OCI-LY1 (cell line): Measurements from ENCODE around the gene SHMT2.

Experiments
- H2AFZ ChIP-seq: fragments of 200-600 bp; sonication (generic), shearing (Covaris generic); 2 replicates; pipeline ENCODE4 v1.6.0; 2014; ENCODE audit warnings: antibody characterized with exemption, mild to moderate bottlenecking, low read length
- H3F3A ChIP-seq: fragments of 200-600 bp; sonication (generic), shearing (Covaris generic); 2 replicates; pipeline ENCODE4 v1.6.0; 2014; ENCODE audit warnings: mild to moderate bottlenecking, antibody characterized with exemption, low read length, moderate library complexity; ENCODE audit not compliant: insufficient read depth
- H3K27ac ChIP-seq: fragments of 200-600 bp; sonication (generic); 2 replicates; pipeline ENCODE4 v1.5.1; 2014; ENCODE audit warnings: low read length, mixed run types, mild to moderate bottlenecking, low read depth; ENCODE audit not compliant: poor library complexity, severe bottlenecking
- H3K27me3 ChIP-seq: fragments of 200-600 bp; sonication (generic); 2 replicates; pipeline ENCODE4 v1.6.0; 2014; ENCODE audit warnings: antibody characterized with exemption, mild to moderate bottlenecking, low read length, moderate library complexity; ENCODE audit not compliant: insufficient read depth
- H3K36me3 ChIP-seq: fragments of 200-600 bp; sonication (generic); 2 replicates; pipeline ENCODE4 v1.6.1; 2014; ENCODE audit warnings: mild to moderate bottlenecking, antibody characterized with exemption, low read length, moderate library complexity, mixed read lengths; ENCODE audit not compliant: insufficient read depth
- H3K4me1 ChIP-seq: fragments of 200-600 bp; sonication (generic); 2 replicates; pipeline ENCODE4 v1.5.1; 2014; ENCODE audit warnings: mild to moderate bottlenecking, low read length, moderate library complexity; ENCODE audit not compliant: insufficient read depth, severe bottlenecking
- H3K4me2 ChIP-seq: fragments of 200-600 bp; sonication (generic), shearing (Covaris generic); 2 replicates; pipeline ENCODE4 v1.6.1; 2014; ENCODE audit warnings: low read length
- H3K4me3 ChIP-seq: fragments of 200-600 bp; sonication (generic); 2 replicates; pipeline ENCODE4 v1.5.1; 2014; ENCODE audit warnings: low read length, low read depth, mild to moderate bottlenecking, mixed read lengths; ENCODE audit not compliant: poor library complexity, severe bottlenecking
- H3K79me2 ChIP-seq: fragments of 200-600 bp; shearing (Covaris generic); 2 replicates; pipeline ENCODE4 v1.6.1; 2016; ENCODE audit warnings: mixed run types, low read length, mixed read lengths; ENCODE audit not compliant: insufficient read depth
- H3K9ac ChIP-seq: fragments of 200-600 bp; sonication (generic), shearing (Covaris generic); 2 replicates; pipeline ENCODE4 v1.6.1; 2014; ENCODE audit warnings: mild to moderate bottlenecking, low read length, mixed read lengths
- H3K9me2 ChIP-seq: fragments of 200-600 bp; sonication (generic), shearing (Covaris generic); 2 replicates; pipeline ENCODE4 v1.6.1; 2014; ENCODE audit warnings: low read depth, mild to moderate bottlenecking, low read length, mixed read lengths
- H3K9me3 ChIP-seq: fragments of 200-600 bp; shearing (Covaris generic); 2 replicates; pipeline ENCODE4 v1.6.1; 2014; ENCODE audit warnings: low read length, mixed read lengths
- H4K20me1 ChIP-seq: fragments of 200-600 bp; sonication (generic), shearing (Covaris generic); 2 replicates; pipeline ENCODE4 v1.6.0; 2016; ENCODE audit warnings: mild to moderate bottlenecking, low read length; ENCODE audit not compliant: insufficient read depth
- EZH2 ChIP-seq: fragments of 200-600 bp; sonication (generic), shearing (Covaris generic); IDR thresholded peaks from 2 replicates; pipeline ENCODE4 v1.8.0; 2017; ENCODE audit warnings: borderline replicate concordance, mixed run types, mild to moderate bottlenecking, antibody characterized with exemption, low read length, moderate library complexity, mixed read lengths
- TF ChIP-seq, protein P1 (sequence below): fragments of 200-600 bp; sonication (generic), shearing (Covaris generic); IDR thresholded peaks from 2 replicates; pipeline ENCODE4 v1.5.1; 2017; ENCODE audit warnings: mild to moderate bottlenecking, antibody characterized with exemption, low read length, moderate library complexity, mixed read lengths

The SHMT2 gene

DNA sequence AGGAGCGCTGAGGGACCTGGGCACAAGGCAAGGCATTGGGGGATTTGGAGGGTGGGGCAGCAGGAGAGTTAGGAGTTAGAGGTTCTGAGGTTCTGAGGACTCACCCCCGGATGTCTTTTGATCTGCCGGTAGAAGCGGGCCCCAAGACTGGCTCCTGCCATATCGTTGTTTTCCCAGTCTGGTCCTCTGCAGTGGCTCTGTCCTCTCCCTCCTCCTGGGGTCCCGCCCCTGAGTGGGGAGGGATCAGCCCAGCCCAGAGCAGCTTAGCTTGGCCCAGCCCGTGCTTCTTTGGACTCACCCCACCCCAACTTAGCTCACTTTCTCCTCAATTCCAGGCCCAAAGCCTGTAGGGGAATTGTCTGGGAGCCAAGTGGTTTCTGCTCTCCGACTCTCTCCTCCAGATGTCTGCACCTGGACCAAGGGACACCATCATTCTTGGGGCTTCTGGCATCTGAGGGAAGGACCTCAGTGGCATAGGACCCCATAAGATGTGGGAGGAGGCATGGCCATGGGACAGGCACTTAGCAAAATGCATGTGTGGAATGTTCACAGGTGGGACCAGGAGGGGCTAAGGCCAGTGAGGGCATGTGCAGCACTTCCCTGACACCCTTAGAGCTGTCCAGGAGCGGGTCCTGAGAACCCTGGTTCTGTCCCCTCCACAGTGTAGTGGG lies 7.5 kb downstream of the SHMT2 start:
- Histone ChIP-seq H3K79me2 (no peaks in the 10 kb centered on the region), H3K4me3 (peak overlapping the region; percentile 50), H3K9me3 (no peaks in the 10 kb centered on the region), H3K9ac (no peak overlapping the region; the same call in 1 of the 2 replicates), H2AFZ (no peak overlapping the region), H4K20me1 (no peaks in the 10 kb centered on the region), H3K4me2 (peak overlapping the region; percentile 14; the same call in 1 of the 2 replicates), H3K27ac (peak overlapping the region; percentile 52), H3K9me2 (no peaks in the 10 kb centered on the region), H3K4me1 (peaks cover 94% of the 10 kb centered on the region), H3K36me3 (peaks cover 36% of the 10 kb centered on the region), H3K27me3 (no peaks in the 10 kb centered on the region), H3F3A (peaks cover 8% of the 10 kb centered on the region; the same call in 1 of the 2 replicates)
- TF ChIP-seq, protein P1, sequence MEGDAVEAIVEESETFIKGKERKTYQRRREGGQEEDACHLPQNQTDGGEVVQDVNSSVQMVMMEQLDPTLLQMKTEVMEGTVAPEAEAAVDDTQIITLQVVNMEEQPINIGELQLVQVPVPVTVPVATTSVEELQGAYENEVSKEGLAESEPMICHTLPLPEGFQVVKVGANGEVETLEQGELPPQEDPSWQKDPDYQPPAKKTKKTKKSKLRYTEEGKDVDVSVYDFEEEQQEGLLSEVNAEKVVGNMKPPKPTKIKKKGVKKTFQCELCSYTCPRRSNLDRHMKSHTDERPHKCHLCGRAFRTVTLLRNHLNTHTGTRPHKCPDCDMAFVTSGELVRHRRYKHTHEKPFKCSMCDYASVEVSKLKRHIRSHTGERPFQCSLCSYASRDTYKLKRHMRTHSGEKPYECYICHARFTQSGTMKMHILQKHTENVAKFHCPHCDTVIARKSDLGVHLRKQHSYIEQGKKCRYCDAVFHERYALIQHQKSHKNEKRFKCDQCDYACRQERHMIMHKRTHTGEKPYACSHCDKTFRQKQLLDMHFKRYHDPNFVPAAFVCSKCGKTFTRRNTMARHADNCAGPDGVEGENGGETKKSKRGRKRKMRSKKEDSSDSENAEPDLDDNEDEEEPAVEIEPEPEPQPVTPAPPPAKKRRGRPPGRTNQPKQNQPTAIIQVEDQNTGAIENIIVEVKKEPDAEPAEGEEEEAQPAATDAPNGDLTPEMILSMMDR, result no peak
- TF ChIP-seq EZH2, result no peak

DNA sequence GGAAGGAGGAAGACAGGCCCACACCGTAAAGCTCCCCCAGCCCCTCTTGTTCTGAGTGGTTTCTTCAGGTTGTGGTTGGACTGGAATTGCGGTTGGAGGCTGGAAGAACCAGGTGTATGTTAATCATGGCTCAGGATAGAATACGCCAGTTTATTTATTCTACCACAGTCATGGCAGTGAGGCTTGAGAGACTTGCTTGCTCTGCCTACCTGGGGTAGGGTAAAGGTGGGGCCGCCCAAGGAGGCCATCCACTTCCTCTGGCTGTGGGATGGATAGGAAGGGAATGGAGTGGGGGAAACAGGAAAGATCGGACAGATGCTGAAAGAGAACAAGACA lies 8.1 kb downstream of the SHMT2 start:
- H4K20me1 ChIP-seq, result no peaks in the 10 kb centered on the region
- H3F3A ChIP-seq, result peaks cover 8% of the 10 kb centered on the region; the same call in 1 of the 2 replicates
- peak overlapping the region; percentile 52 for H3K27ac ChIP-seq

DNA sequence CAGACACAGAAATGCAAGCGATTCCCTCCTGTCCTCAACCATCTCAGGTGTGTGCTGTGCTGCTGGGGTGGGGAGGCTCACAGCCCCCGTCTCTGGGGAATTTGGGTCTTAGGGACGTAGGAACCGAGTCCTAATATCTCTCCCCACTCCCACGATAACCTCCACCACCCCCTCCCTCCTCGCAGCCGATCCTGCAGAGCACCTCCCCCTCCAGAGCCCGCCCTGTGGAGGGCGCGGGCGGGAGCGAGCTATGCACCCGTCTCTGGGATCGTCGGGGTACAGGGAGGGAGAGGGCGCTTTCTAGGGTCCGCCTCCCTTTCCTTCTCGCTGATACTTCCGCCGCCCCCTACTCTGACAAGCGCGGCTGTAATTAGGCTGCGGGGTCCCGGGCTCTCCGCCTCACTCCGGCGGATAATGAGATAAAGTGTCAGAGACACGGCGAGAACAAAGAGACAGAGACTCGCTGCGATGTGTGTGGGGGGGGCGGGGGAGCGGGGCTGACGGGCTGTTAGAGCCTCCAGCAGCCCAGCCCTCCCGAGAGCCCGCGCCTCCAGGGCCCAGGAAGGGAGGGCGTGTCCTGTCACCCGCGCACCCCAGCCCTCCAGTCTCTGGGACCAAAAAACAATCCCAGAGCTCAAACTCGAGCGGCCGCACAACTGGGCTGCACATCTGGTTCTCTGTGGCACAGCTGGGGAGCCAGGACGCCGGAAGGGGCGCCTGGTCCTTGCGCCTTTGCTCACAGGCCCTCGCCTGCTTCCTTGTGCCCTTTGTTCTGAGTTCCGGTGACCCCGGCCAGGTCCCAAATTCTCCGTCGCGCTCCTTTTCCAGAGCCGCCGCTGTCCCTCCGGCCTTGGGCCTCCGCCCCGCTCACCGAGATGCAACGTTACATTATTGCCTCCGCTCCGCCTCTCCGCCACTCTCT lies 8.7 kb downstream of the SHMT2 start:
- no peak overlapping the region for H2AFZ ChIP-seq
- no peaks in the 10 kb centered on the region for H3K79me2 ChIP-seq
- H3F3A ChIP-seq, result peaks cover 8% of the 10 kb centered on the region; the same call in 1 of the 2 replicates
- peak overlapping the region; percentile 66; the same call in 1 of the 2 replicates for H3K9ac ChIP-seq
- H3K4me2 ChIP-seq, result peak overlapping the region; percentile 78
- TF ChIP-seq, protein P1, result no peak
- TF ChIP-seq EZH2, result no peak
- peaks cover 25% of the 10 kb centered on the region for H3K36me3 ChIP-seq
- H3K4me1 ChIP-seq, result peaks cover 93% of the 10 kb centered on the region
- no peaks in the 10 kb centered on the region for H4K20me1 ChIP-seq
- H3K9me2 ChIP-seq, result no peaks in the 10 kb centered on the region
- H3K27ac ChIP-seq, result peak overlapping the region; percentile 52
- H3K27me3 ChIP-seq, result no peaks in the 10 kb centered on the region
- no peaks in the 10 kb centered on the region for H3K9me3 ChIP-seq
- H3K4me3 ChIP-seq, result peak overlapping the region; percentile 61

More for the DNA sequence above, 8.1 kb downstream of the SHMT2 start:
- H3K36me3 ChIP-seq, result peaks cover 31% of the 10 kb centered on the region
- no peaks in the 10 kb centered on the region for H3K79me2 ChIP-seq
- H3K9me3 ChIP-seq, result no peaks in the 10 kb centered on the region
- peak overlapping the region; percentile 61 for H3K4me3 ChIP-seq
- TF ChIP-seq, protein P1, result no peak
- peak overlapping the region; percentile 66; the same call in 1 of the 2 replicates for H3K9ac ChIP-seq
- H3K4me2 ChIP-seq, result peak overlapping the region; percentile 78; the same call in 1 of the 2 replicates
- H3K4me1 ChIP-seq, result peaks cover 94% of the 10 kb centered on the region
- H3K9me2 ChIP-seq, result no peaks in the 10 kb centered on the region
- no peak overlapping the region for H2AFZ ChIP-seq
- no peaks in the 10 kb centered on the region for H3K27me3 ChIP-seq
